Immature natural killer cell (primary cell): ENCODE measurements around the gene TBX5. TPM values are rescaled to one million over a fixed set of nuclear protein-coding genes. Genes with fewer than 3 reads are reported as not detected.

Experiments used
- DNase-seq, 3 donors: peaks; one replicate each; pipeline ENCODE4 v3.0.0; 2022; ENCODE audit warnings: mixed read lengths in 1 of 3
- H3K27ac Mint-ChIP-seq, 6 donors: one replicate each; pipeline ENCODE4 v1.8.0; 2020; ENCODE audit warnings: mixed read lengths in 6 of 6, mild to moderate bottlenecking in 5 of 6, inconsistent platforms in 4 of 6, moderate library complexity in 3 of 6
- H3K27me3 Mint-ChIP-seq, 3 donors: one replicate each; pipeline ENCODE4 v1.8.0; 2020 to 2021; ENCODE audit warnings: low read depth in 3 of 3, mild to moderate bottlenecking in 3 of 3, mixed read lengths in 3 of 3, moderate library complexity in 3 of 3, inconsistent platforms in 1 of 3
- H3K36me3 Mint-ChIP-seq, 3 donors: one replicate each; pipeline ENCODE4 v1.8.0; 2020; ENCODE audit warnings: mixed read lengths in 3 of 3, inconsistent platforms in 2 of 3, mild to moderate bottlenecking in 2 of 3
- H3K4me1 Mint-ChIP-seq, 2 donors: one replicate each; pipeline ENCODE4 v1.8.0; 2020; ENCODE audit warnings: inconsistent platforms in 2 of 2, mild to moderate bottlenecking in 2 of 2, mixed read lengths in 2 of 2, moderate library complexity in 1 of 2
- H3K4me3 Mint-ChIP-seq, 5 donors: one replicate each; pipeline ENCODE4 v1.8.0; 2020; ENCODE audit warnings: mild to moderate bottlenecking in 5 of 5, mixed read lengths in 5 of 5, inconsistent platforms in 3 of 5, moderate library complexity in 3 of 5
- H3K9me3 Mint-ChIP-seq, 6 donors: one replicate each; pipeline ENCODE4 v1.8.0; 2020; ENCODE audit warnings: mild to moderate bottlenecking in 6 of 6, mixed read lengths in 6 of 6, inconsistent platforms in 4 of 6, moderate library complexity in 3 of 6
- polyA plus RNA-seq, 3 donors: library from polyadenylated mRNA; unstranded; fragments of 300-500 nt; fragmentation: Illumina TruSeq; gene quantifications; one replicate each; pipeline ENCODE4 v1.2.3, GENCODE V29; 2021

The TBX5 gene
- polyA plus RNA-seq, 3 donors from 2014 or later: not detected

DNA sequence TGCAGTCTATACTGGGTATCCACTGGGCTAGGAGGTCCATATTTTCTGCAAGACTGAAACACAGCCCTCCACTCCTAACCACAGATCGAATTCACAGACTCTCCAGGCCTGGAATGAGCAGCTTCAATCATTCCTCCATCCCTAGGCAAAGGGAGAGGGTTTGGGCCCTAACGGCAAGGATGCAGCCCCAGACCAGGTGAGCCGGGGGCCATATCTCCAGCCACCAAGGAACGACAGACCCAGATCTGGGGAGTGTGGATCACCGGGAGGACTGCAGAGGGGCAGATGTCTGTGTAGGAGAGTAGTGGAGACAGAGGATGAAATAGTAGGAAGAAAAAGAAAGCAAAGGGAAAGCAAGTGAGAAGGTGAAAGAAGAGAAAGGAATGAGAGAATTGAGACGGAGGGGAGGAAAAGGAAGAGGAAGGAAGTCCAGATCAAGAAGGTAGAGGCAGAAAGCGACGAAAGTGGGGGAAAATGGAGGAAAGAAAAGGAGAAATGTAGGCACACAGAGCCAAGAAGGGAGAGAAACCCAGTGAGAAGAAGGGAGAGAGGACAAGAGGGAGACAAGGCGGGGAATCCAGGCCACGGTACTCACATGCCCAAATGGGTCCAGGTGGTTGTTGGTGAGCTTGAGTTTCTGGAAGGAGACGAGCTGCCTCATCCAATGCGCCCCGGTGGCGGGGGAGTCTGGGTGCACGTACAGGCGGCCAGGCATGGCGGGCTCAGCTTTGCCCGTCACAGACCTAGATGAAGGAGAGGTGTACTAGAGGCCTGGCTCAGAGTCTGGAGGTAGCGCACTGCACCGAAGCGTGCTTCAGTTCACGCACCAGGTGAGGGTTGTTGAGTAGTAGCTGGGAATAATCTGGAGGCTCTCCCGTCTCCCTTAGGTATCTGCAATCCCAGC lies 7.7 kb downstream of the TBX5 start:
- Mint-ChIP-seq H3K36me3 (peaks cover 0 to 6% (median 4%) of the 10 kb centered on the region in 3 donors), H3K9me3 (peaks cover 0 to 18% (median 5%) of the 10 kb centered on the region in 6 donors), H3K4me1 (no peaks in the 10 kb centered on the region), H3K4me3 (peak overlapping the region in 1 of 5 donors; percentile 30), H3K27ac (no peak overlapping the region), H3K27me3 (peaks cover 20 to 37% (median 23%) of the 10 kb centered on the region in 3 donors)
- no peak for DNase-seq

GRCh38 chr12:114396869-114397719 lies 8.8 kb downstream of the TBX5 start:
- Mint-ChIP-seq H3K27me3 (peaks cover 20 to 42% (median 24%) of the 10 kb centered on the region in 3 donors), H3K36me3 (peaks cover 0 to 6% (median 4%) of the 10 kb centered on the region in 3 donors), H3K9me3 (peaks cover 0 to 18% (median 5%) of the 10 kb centered on the region in 6 donors), H3K4me3 (no peak overlapping the region), H3K4me1 (no peaks in the 10 kb centered on the region), H3K27ac (no peak overlapping the region)
- DNase-seq: no peak

DNA sequence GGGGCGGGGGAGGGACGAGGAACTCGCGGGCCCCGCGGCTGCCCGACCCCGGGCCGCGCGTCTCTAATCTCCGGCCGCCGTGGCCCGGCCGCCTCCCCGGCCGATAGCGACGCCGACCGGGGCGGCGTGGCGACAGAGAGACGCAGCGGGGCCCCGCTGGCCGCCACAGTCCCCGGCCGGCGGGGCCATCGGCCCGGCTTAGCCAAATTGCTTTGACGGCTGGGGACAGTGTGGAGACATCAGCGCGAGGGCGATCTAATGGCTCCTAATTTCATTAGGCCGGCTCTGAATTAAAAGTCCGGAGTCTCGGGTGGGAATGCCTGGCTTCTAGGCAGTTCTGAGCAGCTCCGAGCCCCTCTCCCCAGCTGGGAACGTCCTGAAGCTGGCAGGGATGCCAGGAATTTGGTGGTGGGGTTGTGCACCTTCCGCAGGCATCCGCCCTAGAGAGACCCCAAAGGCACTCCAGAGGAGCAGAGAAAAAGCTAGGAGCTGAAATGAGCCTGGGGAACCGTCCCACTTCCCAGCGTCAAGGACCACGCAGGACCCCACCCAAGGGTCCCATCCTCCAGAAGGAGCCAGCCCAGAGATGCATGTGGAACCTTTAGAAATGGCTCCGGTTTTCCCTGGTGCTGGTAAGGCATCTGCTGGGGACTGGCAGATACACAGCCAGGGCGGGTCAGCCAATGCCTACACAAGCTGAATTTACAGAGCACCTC lies 9.6 kb downstream of the TBX5 start:
- Mint-ChIP-seq H3K36me3 (peaks cover 0 to 6% (median 4%) of the 10 kb centered on the region in 3 donors), H3K9me3 (peaks cover 0 to 18% (median 5%) of the 10 kb centered on the region in 6 donors), H3K27me3 (peaks cover 14 to 37% (median 20%) of the 10 kb centered on the region in 3 donors), H3K4me3 (no peak overlapping the region), H3K27ac (no peak overlapping the region), H3K4me1 (no peaks in the 10 kb centered on the region)
- DNase-seq: no peak

DNA sequence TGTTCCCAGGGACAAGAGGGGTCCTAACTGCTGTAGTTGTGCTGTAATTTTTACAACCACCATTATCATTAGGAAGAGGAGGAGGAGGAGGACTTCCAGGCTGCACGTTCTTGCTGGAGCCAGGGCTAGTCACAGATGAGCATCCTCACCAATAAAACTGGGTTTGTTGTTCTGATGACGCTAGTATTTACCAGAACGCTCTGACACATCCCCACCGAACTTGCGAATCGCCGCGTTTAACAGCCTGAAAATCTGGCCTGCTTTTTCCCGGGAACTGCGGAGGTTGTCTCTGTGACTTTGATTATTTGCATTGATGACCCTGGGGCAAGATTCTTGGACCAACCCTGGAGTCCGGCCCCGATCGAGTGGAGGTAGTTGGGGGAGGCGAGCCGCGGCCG lies 10.2 kb downstream of the TBX5 start:
- no peak overlapping the region for H3K4me3 Mint-ChIP-seq
- H3K27me3 Mint-ChIP-seq: peaks cover 17 to 33% (median 17%) of the 10 kb centered on the region in 3 donors
- DNase-seq: no peak
- H3K36me3 Mint-ChIP-seq: peaks cover 0 to 6% (median 4%) of the 10 kb centered on the region in 3 donors
- no peak overlapping the region for H3K27ac Mint-ChIP-seq
- peaks cover 0 to 18% (median 5%) of the 10 kb centered on the region in 6 donors for H3K9me3 Mint-ChIP-seq
- H3K4me1 Mint-ChIP-seq: no peaks in the 10 kb centered on the region

DNA sequence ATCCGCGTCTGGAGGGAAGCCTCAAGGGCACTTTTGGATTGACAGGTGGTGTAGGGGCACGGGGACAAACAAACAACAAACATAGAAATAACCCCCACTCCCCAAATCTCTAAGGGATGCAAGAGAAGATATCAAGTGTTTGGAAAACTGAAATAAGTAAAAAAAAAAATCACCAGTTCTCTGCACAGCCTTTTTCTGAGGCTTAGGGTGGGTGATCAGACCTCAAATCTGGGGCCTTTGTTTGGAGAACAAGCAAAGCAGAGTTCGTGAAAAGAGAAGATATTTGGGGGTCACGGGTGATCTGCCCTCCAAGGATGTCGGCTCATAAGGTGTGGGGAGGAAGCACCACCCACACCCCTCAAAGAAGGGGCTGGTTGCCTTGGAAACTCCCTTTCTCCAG lies 10.7 kb downstream of the TBX5 start:
- H3K27ac Mint-ChIP-seq: no peak overlapping the region
- peaks cover 0 to 6% (median 4%) of the 10 kb centered on the region in 3 donors for H3K36me3 Mint-ChIP-seq
- no peak overlapping the region for H3K4me3 Mint-ChIP-seq
- no peak for DNase-seq
- H3K27me3 Mint-ChIP-seq: peaks cover 16 to 32% (median 17%) of the 10 kb centered on the region in 3 donors
- H3K9me3 Mint-ChIP-seq: peaks cover 0 to 20% (median 5%) of the 10 kb centered on the region in 6 donors
- no peaks in the 10 kb centered on the region for H3K4me1 Mint-ChIP-seq

GRCh38 chr12:114393569-114393968 lies 12.4 kb downstream of the TBX5 start:
- H3K4me3 Mint-ChIP-seq: no peak overlapping the region
- no peak for DNase-seq
- peaks cover 0 to 24% (median 5%) of the 10 kb centered on the region in 6 donors for H3K9me3 Mint-ChIP-seq
- peaks cover 16 to 29% (median 18%) of the 10 kb centered on the region in 3 donors for H3K27me3 Mint-ChIP-seq
- no peak overlapping the region for H3K27ac Mint-ChIP-seq
- H3K36me3 Mint-ChIP-seq: peaks cover 0 to 4% (median 3%) of the 10 kb centered on the region in 3 donors
- H3K4me1 Mint-ChIP-seq: no peaks in the 10 kb centered on the region

GRCh38 chr12:114392909-114393308 lies 13.0 kb downstream of the TBX5 start:
- Mint-ChIP-seq H3K27ac (no peak overlapping the region), H3K27me3 (peaks cover 14 to 23% (median 16%) of the 10 kb centered on the region in 3 donors), H3K36me3 (no peaks in the 10 kb centered on the region), H3K4me1 (no peaks in the 10 kb centered on the region), H3K4me3 (no peak overlapping the region), H3K9me3 (peaks cover 0 to 19% (median 2%) of the 10 kb centered on the region in 6 donors)
- no peak for DNase-seq

- H3K36me3 Mint-ChIP-seq: no peaks in the 10 kb centered on the region
- no peak overlapping the region for H3K4me3 Mint-ChIP-seq
- H3K27me3 Mint-ChIP-seq: peaks cover 14 to 21% (median 14%) of the 10 kb centered on the region in 3 donors
- H3K4me1 Mint-ChIP-seq: no peaks in the 10 kb centered on the region
- H3K9me3 Mint-ChIP-seq: peaks cover 0 to 14% (median 2%) of the 10 kb centered on the region in 6 donors
- H3K27ac Mint-ChIP-seq: no peak overlapping the region
- no peak for DNase-seq
Measured at GRCh38 chr12:114391088-114391487, 14.9 kb downstream of the TBX5 start.

DNA sequence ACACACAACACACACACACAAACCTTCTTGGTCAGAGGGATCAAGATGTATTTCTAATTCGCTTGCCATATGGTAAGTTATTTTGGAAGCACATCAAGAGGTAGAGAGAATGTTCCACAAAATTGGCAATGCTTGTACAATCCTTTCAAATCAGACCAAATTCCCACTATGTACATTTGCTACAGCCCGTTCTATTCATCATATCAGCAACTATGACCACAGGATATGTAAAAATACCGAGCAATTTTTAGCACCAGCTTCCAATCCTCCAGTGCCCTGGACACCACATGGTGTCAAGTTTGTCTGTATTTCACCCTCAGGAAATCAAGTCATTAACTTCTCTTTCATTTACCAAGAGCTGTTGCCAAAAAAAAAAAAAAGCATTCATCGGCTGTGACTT lies 21.2 kb downstream of the TBX5 start:
- Mint-ChIP-seq H3K27ac (no peak overlapping the region), H3K4me1 (no peaks in the 10 kb centered on the region), H3K27me3 (peaks cover 0 to 7% (median 5%) of the 10 kb centered on the region in 3 donors), H3K36me3 (no peaks in the 10 kb centered on the region), H3K4me3 (no peak overlapping the region), H3K9me3 (peaks cover 0 to 4% (median 0%) of the 10 kb centered on the region in 6 donors)
- no peak for DNase-seq

DNA sequence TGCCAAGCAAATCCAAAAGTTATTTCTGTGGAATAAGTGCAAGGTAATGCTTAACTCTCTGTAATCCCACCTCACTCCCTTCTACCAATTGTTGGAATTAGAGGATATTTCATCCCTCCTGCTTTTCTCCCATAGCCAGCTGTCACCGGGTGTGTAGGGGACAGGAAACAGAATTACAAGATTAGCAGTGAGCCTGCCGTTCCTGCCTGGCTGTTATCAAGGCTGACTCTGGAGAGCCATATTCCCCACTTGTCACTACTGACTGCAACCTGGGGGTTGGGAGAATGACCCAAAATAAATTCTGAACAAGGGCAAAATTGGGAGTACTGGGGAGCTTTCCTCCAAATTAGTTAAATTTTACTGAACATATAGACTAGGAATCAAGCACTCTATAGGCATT lies 24.8 kb downstream of the TBX5 start:
- H3K27me3 Mint-ChIP-seq: peaks cover 0 to 8% (median 5%) of the 10 kb centered on the region in 3 donors
- H3K9me3 Mint-ChIP-seq: peaks cover 0 to 4% (median 0%) of the 10 kb centered on the region in 6 donors
- no peak overlapping the region for H3K4me3 Mint-ChIP-seq
- no peaks in the 10 kb centered on the region for H3K36me3 Mint-ChIP-seq
- DNase-seq: no peak
- no peaks in the 10 kb centered on the region for H3K4me1 Mint-ChIP-seq
- H3K27ac Mint-ChIP-seq: no peak overlapping the region

DNA sequence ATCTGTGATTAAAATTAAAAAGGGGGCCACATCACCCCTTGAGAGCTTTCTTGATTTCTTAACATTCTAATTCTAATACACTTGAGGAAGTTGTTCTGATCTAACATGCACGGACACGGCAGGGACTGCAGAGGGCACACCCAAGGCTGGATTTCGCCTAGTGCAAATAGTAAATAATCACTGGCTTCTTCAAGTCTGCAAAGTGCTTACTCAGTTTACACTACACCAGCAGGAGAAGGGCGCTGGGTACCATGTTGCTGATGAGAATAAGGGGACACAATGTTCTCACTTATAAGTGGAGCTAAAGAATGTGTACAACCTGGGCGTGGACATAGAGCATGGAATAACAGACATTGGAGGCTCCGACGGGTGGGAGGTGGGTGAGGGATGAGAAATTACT lies 34.2 kb downstream of the TBX5 start:
- peaks cover 0 to 3% (median 2%) of the 10 kb centered on the region in 3 donors for H3K27me3 Mint-ChIP-seq
- no peaks in the 10 kb centered on the region for H3K36me3 Mint-ChIP-seq
- H3K27ac Mint-ChIP-seq: no peak overlapping the region
- peaks cover 0 to 10% (median under 1%) of the 10 kb centered on the region in 6 donors for H3K9me3 Mint-ChIP-seq
- no peak for DNase-seq
- H3K4me1 Mint-ChIP-seq: no peaks in the 10 kb centered on the region
- H3K4me3 Mint-ChIP-seq: no peak overlapping the region

- Mint-ChIP-seq H3K27ac (no peak overlapping the region), H3K36me3 (no peaks in the 10 kb centered on the region), H3K4me1 (no peaks in the 10 kb centered on the region), H3K4me3 (no peak overlapping the region), H3K27me3 (peaks cover 0 to 3% (median 2%) of the 10 kb centered on the region in 3 donors), H3K9me3 (peaks cover 0 to 10% (median under 1%) of the 10 kb centered on the region in 6 donors)
- DNase-seq: no peak
Measured at GRCh38 chr12:114371250-114371649, 34.7 kb downstream of the TBX5 start.
